Stomach (tissue), 4 donors: ENCODE results near the gene TMEM135.
"Not testable (repeated sequence)": the region's sequence is repeated elsewhere in the genome, so short reads cannot be mapped to it uniquely, and the experiment has no call there.

Experiments used
- CTCF ChIP-seq, 7 experiments: fragments of 450-650 bp in 4 of 7; fragments of 200-600 bp in 3 of 7; sonication (generic) in 3 of 7; IDR thresholded peaks; one replicate each; pipeline ENCODE4 v1.5.1; 2016 to 2019; ENCODE audit warnings: antibody characterized with exemption in 7 of 7, control low read depth in 2 of 7, mild to moderate bottlenecking in 1 of 7
- POLR2A ChIP-seq, 4 donors: fragments of 450-650 bp; IDR thresholded peaks; one replicate each; pipeline ENCODE4 v1.6.1; 2016; ENCODE audit warnings: antibody characterized with exemption in 4 of 4, control low read depth in 2 of 4, mild to moderate bottlenecking in 1 of 4, moderate library complexity in 1 of 4
- POLR2AphosphoS5 ChIP-seq, 3 donors: sonication (generic); formaldehyde crosslinking; IDR thresholded peaks; one replicate each; pipeline ENCODE4 v1.6.1; 2016; ENCODE audit warnings: antibody characterized with exemption in 3 of 3

GRCh38 chr11:87188921-87189320, 151.2 kb downstream of the TMEM135 start:
- TF ChIP-seq CTCF, POLR2AphosphoS5, POLR2A (IDR thresholded peaks at IDR 0.05): not testable (repeated sequence)
